Astrocyte (in vitro differentiated cells and primary cell): ENCODE data around the gene SRI. TPM values are rescaled to one million over a fixed set of nuclear protein-coding genes. Genes with fewer than 3 reads are reported as not detected.

Source experiments
- DNase-seq: peaks from one replicate; pipeline ENCODE4 v3.0.0-alpha.2; 2010; ENCODE audit warnings: low read depth
- FAIRE-seq: peaks from 2 replicates; lab custom pipeline; 2011; peaks lifted over from hg19 to GRCh38; lab: Jason Lieb, UNC
- H2AFZ ChIP-seq: 2 replicates; pipeline ENCODE4 v1.6.0; 2012; ENCODE audit warnings: low read depth, low read length, inconsistent platforms
- H3K27ac ChIP-seq: 2 replicates; pipeline ENCODE4 v1.5.1; 2011; ENCODE audit warnings: low read depth, low read length, inconsistent platforms
- H3K27me3 ChIP-seq: 2 replicates; pipeline ENCODE4 v1.6.0; 2011; ENCODE audit warnings: low read length, inconsistent platforms; ENCODE audit not compliant: insufficient read depth
- H3K36me3 ChIP-seq: 2 replicates; pipeline ENCODE4 v1.5.1; 2011; ENCODE audit warnings: low read length, inconsistent platforms; ENCODE audit not compliant: insufficient read depth
- H3K4me1 ChIP-seq: 2 replicates; pipeline ENCODE4 v1.5.1; 2011; ENCODE audit warnings: low read length, inconsistent platforms; ENCODE audit not compliant: insufficient read depth
- H3K4me2 ChIP-seq: 2 replicates; pipeline ENCODE4 v1.6.0; 2012; ENCODE audit warnings: low read length, inconsistent platforms
- H3K4me3 ChIP-seq: 2 replicates; pipeline ENCODE4 v1.5.1; 2011; ENCODE audit warnings: low read depth, mild to moderate bottlenecking, low read length, inconsistent platforms; ENCODE audit not compliant: insufficient read depth
- H3K79me2 ChIP-seq: 2 replicates; pipeline ENCODE4 v1.6.0; 2012; ENCODE audit warnings: mild to moderate bottlenecking, low read length, inconsistent platforms; ENCODE audit not compliant: insufficient read depth
- H3K9ac ChIP-seq: 2 replicates; pipeline ENCODE4 v1.6.0; 2012; ENCODE audit warnings: mild to moderate bottlenecking, low read length, inconsistent platforms
- H3K9me3 ChIP-seq: 2 replicates; pipeline ENCODE4 v1.5.1; 2012; ENCODE audit warnings: low read depth, mild to moderate bottlenecking, low read length, inconsistent platforms; ENCODE audit not compliant: insufficient read depth
- H4K20me1 ChIP-seq: 2 replicates; pipeline ENCODE4 v1.6.0; 2012; ENCODE audit warnings: low read length, inconsistent platforms; ENCODE audit not compliant: insufficient read depth
- H3K27ac Mint-ChIP-seq: one replicate; pipeline ENCODE4 v1.8.0; 2021; ENCODE audit warnings: mild to moderate bottlenecking, mixed read lengths; ENCODE audit not compliant: unreplicated experiment
- H3K27me3 Mint-ChIP-seq: one replicate; pipeline ENCODE4 v1.8.0; 2021; ENCODE audit warnings: low read depth, mixed read lengths; ENCODE audit not compliant: unreplicated experiment
- H3K36me3 Mint-ChIP-seq: one replicate; pipeline ENCODE4 v1.8.0; 2021; ENCODE audit warnings: low read depth, mixed read lengths; ENCODE audit not compliant: unreplicated experiment
- H3K4me1 Mint-ChIP-seq: one replicate; pipeline ENCODE4 v1.8.0; 2021; ENCODE audit warnings: low read depth, mixed read lengths; ENCODE audit not compliant: unreplicated experiment
- H3K4me3 Mint-ChIP-seq: one replicate; pipeline ENCODE4 v1.8.0; 2021; ENCODE audit warnings: mild to moderate bottlenecking, moderate library complexity, mixed read lengths; ENCODE audit not compliant: unreplicated experiment
- H3K9me3 Mint-ChIP-seq: one replicate; pipeline ENCODE4 v1.8.0; 2021; ENCODE audit warnings: mild to moderate bottlenecking, mixed read lengths; ENCODE audit not compliant: unreplicated experiment
- CTCF ChIP-seq: IDR thresholded peaks from 2 replicates; pipeline ENCODE4 v1.5.1; 2011; ENCODE audit warnings: low read depth, mild to moderate bottlenecking, inconsistent platforms, low read length, moderate library complexity; ENCODE audit not compliant: insufficient read depth
- EZH2 ChIP-seq: IDR thresholded peaks from 2 replicates; pipeline ENCODE4 v1.6.1; 2012; ENCODE audit warnings: mild to moderate bottlenecking, low read length, inconsistent platforms; ENCODE audit not compliant: insufficient read depth
- total RNA-seq: library from RNA; stranded (reverse); gene quantifications from 2 replicates; pipeline ENCODE4 v1.2.1, GENCODE V29; 2021

Gene SRI
- total RNA-seq, 1 donor from 2014 or later, result 139 TPM

DNA sequence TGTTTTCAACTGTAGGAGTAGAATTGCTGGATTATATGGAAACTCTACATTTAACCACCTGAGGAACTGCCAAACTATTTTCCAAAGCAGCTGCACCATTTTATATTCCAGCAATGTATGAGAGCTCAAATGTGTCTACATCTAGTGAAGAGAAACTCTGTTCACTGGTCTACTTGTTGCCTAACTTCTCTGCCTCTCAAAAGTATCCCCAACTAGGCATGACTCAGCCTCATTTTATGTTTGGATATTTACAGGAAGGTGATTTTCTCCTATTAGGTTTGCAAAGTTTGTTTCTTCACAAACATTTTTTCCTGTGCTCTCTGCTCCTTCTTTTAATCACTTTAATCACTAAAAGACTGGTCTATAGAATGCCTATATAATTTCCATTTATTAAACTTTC lies 37.1 kb upstream of the SRI start:
- FAIRE-seq, result no peak
- peaks cover 5% of the 10 kb centered on the region for H3K4me1 Mint-ChIP-seq

GRCh38 chr7:88254721-88255424 lies 35.0 kb upstream of the SRI start:
- no peaks in the 10 kb centered on the region for H3K27me3 ChIP-seq
- no peak overlapping the region for H2AFZ ChIP-seq
- no peaks in the 10 kb centered on the region for H3K4me1 ChIP-seq
- H3K4me3 Mint-ChIP-seq, result no peak overlapping the region
- no peak overlapping the region for H3K27ac Mint-ChIP-seq
- DNase-seq (peak; percentile 24), FAIRE-seq (no peak)
- H3K36me3 Mint-ChIP-seq, result peaks cover 2% of the 10 kb centered on the region
- H4K20me1 ChIP-seq, result no peaks in the 10 kb centered on the region
- H3K36me3 ChIP-seq, result no peaks in the 10 kb centered on the region
- no peak overlapping the region for H3K4me3 ChIP-seq
- H3K9me3 Mint-ChIP-seq, result peaks cover 18% of the 10 kb centered on the region
- H3K27me3 Mint-ChIP-seq, result no peaks in the 10 kb centered on the region
- no peak overlapping the region for H3K9ac ChIP-seq
- TF ChIP-seq CTCF (no peak), EZH2 (no peak)
- no peak overlapping the region for H3K4me2 ChIP-seq
- H3K9me3 ChIP-seq, result peaks cover 10% of the 10 kb centered on the region
- H3K4me1 Mint-ChIP-seq, result no peaks in the 10 kb centered on the region
- no peak overlapping the region for H3K27ac ChIP-seq
- H3K79me2 ChIP-seq, result no peaks in the 10 kb centered on the region

More for the DNA sequence above, 37.1 kb upstream of the SRI start:
- Histone ChIP-seq H3K79me2 (no peaks in the 10 kb centered on the region), H3K9ac (no peak overlapping the region), H3K4me3 (no peak overlapping the region), H3K4me2 (no peak overlapping the region), H3K27me3 (no peaks in the 10 kb centered on the region), H3K27ac (no peak overlapping the region), H2AFZ (no peak overlapping the region), H3K36me3 (no peaks in the 10 kb centered on the region), H3K9me3 (peaks cover 10% of the 10 kb centered on the region), H4K20me1 (no peaks in the 10 kb centered on the region), H3K4me1 (no peaks in the 10 kb centered on the region)
- Mint-ChIP-seq H3K27me3 (no peaks in the 10 kb centered on the region), H3K9me3 (peaks cover 14% of the 10 kb centered on the region), H3K36me3 (peaks cover 2% of the 10 kb centered on the region), H3K27ac (no peak overlapping the region), H3K4me3 (no peak overlapping the region)
- no peak for DNase-seq
- TF ChIP-seq CTCF (no peak), EZH2 (no peak)

DNA sequence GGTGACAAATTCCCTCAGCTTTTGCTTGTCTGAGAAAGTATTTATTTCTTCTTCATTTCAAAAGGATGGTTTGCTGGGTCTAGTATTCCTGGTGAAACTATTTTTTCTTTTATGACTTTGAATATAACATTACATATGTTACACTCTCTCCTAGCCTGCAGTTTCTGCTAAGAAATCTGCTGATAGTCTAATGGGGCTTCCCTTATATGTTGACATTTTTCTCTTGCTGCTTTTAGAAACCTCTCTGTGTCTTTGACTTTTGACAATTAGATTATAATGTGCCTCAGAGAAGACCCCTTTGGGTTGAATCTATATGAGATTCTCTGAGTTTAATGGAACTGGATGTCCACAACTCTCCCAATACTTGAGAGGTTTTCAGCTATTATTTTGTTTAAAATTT lies 33.8 kb upstream of the SRI start:
- Histone ChIP-seq H3K4me3 (no peak overlapping the region), H4K20me1 (no peaks in the 10 kb centered on the region), H3K4me2 (no peak overlapping the region), H3K4me1 (no peaks in the 10 kb centered on the region), H3K36me3 (no peaks in the 10 kb centered on the region), H2AFZ (no peak overlapping the region), H3K27me3 (no peaks in the 10 kb centered on the region), H3K9me3 (peaks cover 10% of the 10 kb centered on the region), H3K9ac (no peak overlapping the region), H3K79me2 (no peaks in the 10 kb centered on the region), H3K27ac (no peak overlapping the region)
- Mint-ChIP-seq H3K27ac (no peak overlapping the region), H3K9me3 (peaks cover 18% of the 10 kb centered on the region), H3K4me3 (no peak overlapping the region), H3K4me1 (no peaks in the 10 kb centered on the region), H3K27me3 (no peaks in the 10 kb centered on the region), H3K36me3 (peaks cover 2% of the 10 kb centered on the region)
- DNase-seq (no peak), FAIRE-seq (no peak)
- no peak for TF ChIP-seq EZH2
- TF ChIP-seq CTCF, result no peak
